ES-I3 (cell line): Measurements from ENCODE around the gene SNRNP48.

Source experiments
- H3K36me3 ChIP-seq: 2 replicates; pipeline ENCODE4 v1.6.1; 2013; ENCODE audit warnings: mild to moderate bottlenecking, low read length, control low read depth, moderate library complexity; ENCODE audit not compliant: insufficient read depth
- H3K4me1 ChIP-seq: 2 replicates; pipeline ENCODE4 v1.6.1; 2013; ENCODE audit warnings: mild to moderate bottlenecking, control low read depth, low read length; ENCODE audit not compliant: insufficient read depth
- H3K9ac ChIP-seq: 2 replicates; pipeline ENCODE4 v1.6.1; 2013; ENCODE audit warnings: low read depth, mild to moderate bottlenecking, low read length, moderate library complexity
- H3K9me3 ChIP-seq: 2 replicates; pipeline ENCODE4 v1.6.1; 2013; ENCODE audit warnings: mild to moderate bottlenecking, low read length, moderate library complexity; ENCODE audit not compliant: control insufficient read depth, insufficient read depth

The SNRNP48 gene

DNA sequence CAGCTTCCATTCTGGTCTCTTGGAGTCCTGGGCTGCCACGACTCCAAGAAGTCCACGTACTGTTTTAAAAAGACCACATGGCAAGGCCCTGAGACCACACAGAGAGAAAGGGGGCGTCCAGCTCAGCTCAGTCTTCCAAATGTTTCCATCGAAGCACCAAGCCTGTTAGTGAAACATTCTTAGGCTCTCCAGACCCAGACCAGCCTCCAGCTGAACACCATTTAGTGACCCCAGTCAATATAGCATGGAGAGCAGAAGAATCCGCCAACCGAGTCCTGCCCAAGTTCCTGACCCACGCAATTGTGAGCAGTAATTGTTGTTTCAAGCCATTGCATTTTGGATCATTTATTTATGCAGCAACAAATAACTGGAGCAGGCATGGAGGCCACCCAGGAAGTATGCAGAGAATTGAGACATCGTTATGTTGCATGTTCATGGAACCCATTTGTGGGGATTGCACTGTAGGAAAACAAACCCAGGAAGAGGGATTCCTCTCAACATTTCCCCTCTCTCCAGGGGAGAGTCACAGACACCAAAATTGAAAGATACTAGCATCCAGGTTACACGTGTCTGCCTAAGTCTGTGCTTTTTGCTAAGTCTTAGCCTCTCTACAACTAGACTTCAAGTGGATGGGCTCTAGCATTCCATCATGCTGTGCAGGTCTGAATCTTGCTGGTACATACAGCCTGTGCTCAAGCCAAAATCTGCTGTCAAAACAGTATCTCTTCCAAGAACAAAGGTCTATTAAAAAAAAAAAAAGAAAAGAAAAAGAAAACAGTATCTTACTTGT lies 42.7 kb downstream of the SNRNP48 start:
- Histone ChIP-seq H3K9me3 (no peaks in the 10 kb centered on the region), H3K36me3 (no peaks in the 10 kb centered on the region; the same call in 1 of the 2 replicates)

DNA sequence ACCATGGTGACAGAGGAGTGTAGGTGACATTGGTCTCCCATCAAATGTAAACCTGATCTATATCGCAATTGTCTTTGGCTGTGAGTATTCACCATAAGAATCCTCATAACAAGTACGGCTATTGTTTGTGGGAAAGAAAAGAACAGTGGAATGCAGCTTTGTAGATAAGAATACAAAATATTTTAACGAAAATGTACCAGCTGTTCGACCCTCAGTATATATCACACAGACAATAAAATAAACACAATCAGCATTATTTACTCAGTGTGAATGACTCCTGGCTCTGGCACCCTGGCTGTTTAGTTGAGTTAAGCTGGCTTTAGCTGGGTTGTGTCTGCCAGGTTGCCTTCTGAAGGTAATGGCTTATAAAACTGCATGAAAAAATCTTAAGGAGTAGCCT lies 43.4 kb downstream of the SNRNP48 start:
- Histone ChIP-seq H3K36me3 (no peaks in the 10 kb centered on the region; the same call in 1 of the 2 replicates), H3K9ac (no peak overlapping the region), H3K9me3 (no peaks in the 10 kb centered on the region), H3K4me1 (no peaks in the 10 kb centered on the region)

More for the DNA sequence above, 42.7 kb downstream of the SNRNP48 start:
- Histone ChIP-seq H3K9ac (no peak overlapping the region), H3K4me1 (no peaks in the 10 kb centered on the region)

DNA sequence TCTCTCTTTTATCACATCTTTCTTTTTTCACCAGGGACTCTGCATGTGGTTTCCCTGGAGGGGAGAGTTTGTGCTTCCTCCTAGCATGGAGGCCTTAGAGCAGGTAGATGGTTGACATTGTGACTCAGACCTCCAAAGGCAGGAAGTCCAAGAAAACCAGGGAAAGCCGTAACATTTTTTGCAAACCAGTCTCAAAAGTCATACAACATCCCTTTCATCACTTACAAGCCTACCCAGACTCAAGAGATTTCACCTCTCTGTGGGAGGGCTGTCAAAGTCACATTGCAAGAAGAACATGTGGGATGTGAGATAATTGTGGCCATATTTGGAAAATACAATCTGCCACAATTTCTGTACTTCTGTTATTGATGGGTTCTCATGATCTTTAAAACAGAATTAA lies 46.2 kb downstream of the SNRNP48 start:
- Histone ChIP-seq H3K9ac (no peak overlapping the region), H3K4me1 (no peaks in the 10 kb centered on the region), H3K36me3 (no peaks in the 10 kb centered on the region; the same call in 1 of the 2 replicates)

DNA sequence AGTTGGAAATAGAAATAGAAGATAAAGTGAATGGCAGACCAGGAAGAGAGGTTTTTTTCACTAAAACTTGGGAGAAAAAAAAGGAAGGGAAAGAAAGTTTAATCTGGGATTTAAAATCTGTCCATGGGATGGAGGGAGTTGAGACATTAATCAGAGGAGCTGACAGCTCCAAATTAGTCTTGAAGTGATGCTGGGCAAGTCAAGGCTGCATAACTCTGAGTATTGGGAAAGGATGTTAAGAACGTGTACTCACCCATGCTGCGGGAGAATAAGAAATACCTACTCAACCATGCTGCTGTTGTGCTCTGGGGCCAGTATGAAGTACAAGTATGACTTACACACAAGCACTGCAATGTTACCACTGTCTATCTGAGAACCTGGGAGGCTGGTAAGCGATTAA lies 47.5 kb downstream of the SNRNP48 start:
- Histone ChIP-seq H3K9me3 (no peaks in the 10 kb centered on the region), H3K36me3 (no peaks in the 10 kb centered on the region; the same call in 1 of the 2 replicates), H3K4me1 (no peaks in the 10 kb centered on the region)

More for the DNA sequence above, 46.2 kb downstream of the SNRNP48 start:
- H3K9me3 ChIP-seq: no peaks in the 10 kb centered on the region

DNA sequence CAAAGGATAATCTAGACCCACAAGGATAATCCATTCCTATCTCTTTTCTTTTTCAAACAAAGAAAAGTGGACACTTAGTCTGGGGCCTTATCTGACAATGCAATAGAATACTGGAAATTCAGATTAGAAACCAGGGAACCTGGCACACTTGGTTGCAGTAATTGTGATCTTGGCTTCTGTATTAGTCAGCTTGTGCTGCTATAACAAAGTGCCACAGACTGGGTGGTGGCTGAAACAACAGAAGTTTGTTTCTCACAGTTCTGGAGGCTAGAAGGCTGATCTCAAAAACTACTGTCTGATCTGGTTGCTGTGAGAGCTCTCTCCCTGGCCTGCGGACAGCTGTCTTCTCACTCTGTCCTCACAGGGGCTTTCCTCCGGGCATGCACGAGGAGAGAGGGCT lies 49.4 kb downstream of the SNRNP48 start:
- no peak overlapping the region for H3K9ac ChIP-seq
- H3K9me3 ChIP-seq: no peaks in the 10 kb centered on the region
- no peaks in the 10 kb centered on the region; the same call in 1 of the 2 replicates for H3K36me3 ChIP-seq
- no peaks in the 10 kb centered on the region for H3K4me1 ChIP-seq

More for the DNA sequence above, 47.5 kb downstream of the SNRNP48 start:
- no peak overlapping the region for H3K9ac ChIP-seq

- H3K36me3 ChIP-seq: no peaks in the 10 kb centered on the region; the same call in 1 of the 2 replicates
- H3K4me1 ChIP-seq: no peaks in the 10 kb centered on the region
- H3K9me3 ChIP-seq: no peaks in the 10 kb centered on the region
- H3K9ac ChIP-seq: no peak overlapping the region
Measured at GRCh38 chr6:7640016-7640415, 50.0 kb downstream of the SNRNP48 start.

DNA sequence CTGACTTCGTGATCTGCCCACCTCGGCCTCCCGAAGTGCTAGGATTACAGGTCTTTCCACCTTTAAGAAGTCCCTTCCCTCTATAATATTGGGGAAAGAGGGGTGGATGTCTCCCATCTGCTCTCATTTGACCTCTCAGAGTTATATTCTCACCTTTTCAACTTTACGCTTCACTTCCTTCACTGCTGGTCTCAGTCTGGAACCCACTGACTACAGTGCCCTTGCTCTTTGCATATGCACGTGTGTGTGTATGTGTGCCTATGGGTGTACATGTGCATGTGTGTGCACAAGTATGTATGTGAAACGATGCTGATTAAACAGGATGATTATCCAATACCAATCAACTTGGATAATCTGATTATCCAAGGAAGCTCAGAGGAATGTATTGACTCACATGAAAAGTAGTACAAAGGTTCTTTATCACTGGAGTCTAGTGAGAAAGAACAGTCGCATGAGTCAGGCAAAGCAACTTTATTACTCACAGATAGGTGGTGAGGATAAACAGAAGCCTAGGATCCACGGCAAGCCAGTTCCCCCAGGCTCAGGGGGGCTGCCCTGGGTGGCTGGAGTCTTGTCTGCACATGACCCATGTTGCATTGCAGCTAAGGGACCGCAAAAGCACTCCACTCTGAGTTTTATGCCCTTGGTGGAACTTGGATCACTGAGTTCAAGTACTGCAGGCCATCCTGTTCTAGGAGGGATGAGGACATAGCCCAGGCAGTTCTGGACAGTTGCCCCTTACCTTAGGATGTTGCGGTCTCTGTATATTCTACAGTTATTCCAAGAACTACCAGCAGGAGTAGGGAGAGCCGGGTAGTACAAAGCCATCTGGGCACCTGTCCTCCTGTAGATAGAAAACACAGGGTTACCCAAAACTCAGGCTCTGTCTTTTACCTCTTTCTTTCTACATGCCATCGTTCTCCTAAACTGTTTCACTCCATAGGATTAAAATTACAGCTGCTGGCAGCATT lies 50.9 kb downstream of the SNRNP48 start:
- H3K9ac ChIP-seq: no peak overlapping the region
- H3K9me3 ChIP-seq: no peaks in the 10 kb centered on the region
- no peaks in the 10 kb centered on the region for H3K4me1 ChIP-seq
- H3K36me3 ChIP-seq: no peaks in the 10 kb centered on the region; the same call in 1 of the 2 replicates

GRCh38 chr6:7642791-7643190 lies 52.8 kb downstream of the SNRNP48 start:
- no peaks in the 10 kb centered on the region for H3K4me1 ChIP-seq
- no peaks in the 10 kb centered on the region for H3K36me3 ChIP-seq
- no peak overlapping the region for H3K9ac ChIP-seq
- no peaks in the 10 kb centered on the region for H3K9me3 ChIP-seq

GRCh38 chr6:7644417-7644816 lies 54.4 kb downstream of the SNRNP48 start:
- no peaks in the 10 kb centered on the region for H3K9me3 ChIP-seq
- H3K4me1 ChIP-seq: no peaks in the 10 kb centered on the region
- H3K9ac ChIP-seq: no peak overlapping the region
- no peaks in the 10 kb centered on the region for H3K36me3 ChIP-seq

- Histone ChIP-seq H3K9me3 (no peaks in the 10 kb centered on the region), H3K36me3 (no peaks in the 10 kb centered on the region), H3K9ac (no peak overlapping the region), H3K4me1 (no peaks in the 10 kb centered on the region)
Measured at GRCh38 chr6:7646394-7646793, 56.4 kb downstream of the SNRNP48 start.

GRCh38 chr6:7647504-7647903 lies 57.5 kb downstream of the SNRNP48 start:
- Histone ChIP-seq H3K9ac (no peak overlapping the region), H3K9me3 (no peaks in the 10 kb centered on the region), H3K4me1 (no peaks in the 10 kb centered on the region), H3K36me3 (no peaks in the 10 kb centered on the region)

GRCh38 chr6:7649037-7649810 lies 59.2 kb downstream of the SNRNP48 start:
- Histone ChIP-seq H3K9me3 (no peaks in the 10 kb centered on the region), H3K4me1 (no peaks in the 10 kb centered on the region), H3K9ac (no peak overlapping the region), H3K36me3 (no peaks in the 10 kb centered on the region)

GRCh38 chr6:7650878-7651277 lies 60.9 kb downstream of the SNRNP48 start:
- no peaks in the 10 kb centered on the region for H3K9me3 ChIP-seq
- no peak overlapping the region for H3K9ac ChIP-seq
- no peaks in the 10 kb centered on the region for H3K36me3 ChIP-seq
- no peaks in the 10 kb centered on the region for H3K4me1 ChIP-seq

GRCh38 chr6:7652957-7653356 lies 63.0 kb downstream of the SNRNP48 start:
- no peak overlapping the region for H3K9ac ChIP-seq
- H3K4me1 ChIP-seq: no peaks in the 10 kb centered on the region
- H3K9me3 ChIP-seq: no peaks in the 10 kb centered on the region

More at GRCh38 chr6:7652957-7653356, 63.0 kb downstream of the SNRNP48 start:
- no peaks in the 10 kb centered on the region for H3K36me3 ChIP-seq
